Measurements from ENCODE around the gene CYP4F12.
"Not testable (repeated sequence)": the region's sequence is repeated elsewhere in the genome, so short reads cannot be mapped to it uniquely, and the experiment has no call there.

The CYP4F12 gene

GRCh38 chr19:15649526-15649925 lies 23.4 kb upstream of the CYP4F12 start:
- no peak for DNase-seq (ENCODE audit: low read depth in 2 of 2)

DNA sequence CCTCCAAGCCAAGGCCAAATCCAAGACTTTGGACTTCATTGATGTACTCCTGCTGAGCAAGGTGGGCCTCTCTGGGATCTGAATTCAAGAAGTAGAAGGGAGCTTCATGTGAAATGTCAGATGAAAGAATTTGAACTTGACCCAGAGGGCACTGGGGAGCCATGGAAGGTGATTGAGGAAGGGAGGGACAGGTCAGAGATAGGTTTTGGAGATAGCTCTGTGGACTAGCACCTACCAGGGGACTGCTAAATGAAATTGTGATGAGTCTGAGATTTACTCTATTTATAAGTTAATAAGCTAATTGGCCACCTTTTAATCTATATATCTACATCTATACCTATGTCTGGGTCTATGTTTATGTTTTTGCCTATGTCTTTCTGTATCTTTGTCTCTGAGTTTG lies 22.8 kb upstream of the CYP4F12 start:
- DNase-seq (ENCODE audit: low read depth in 2 of 2), result not testable (repeated sequence)

DNA sequence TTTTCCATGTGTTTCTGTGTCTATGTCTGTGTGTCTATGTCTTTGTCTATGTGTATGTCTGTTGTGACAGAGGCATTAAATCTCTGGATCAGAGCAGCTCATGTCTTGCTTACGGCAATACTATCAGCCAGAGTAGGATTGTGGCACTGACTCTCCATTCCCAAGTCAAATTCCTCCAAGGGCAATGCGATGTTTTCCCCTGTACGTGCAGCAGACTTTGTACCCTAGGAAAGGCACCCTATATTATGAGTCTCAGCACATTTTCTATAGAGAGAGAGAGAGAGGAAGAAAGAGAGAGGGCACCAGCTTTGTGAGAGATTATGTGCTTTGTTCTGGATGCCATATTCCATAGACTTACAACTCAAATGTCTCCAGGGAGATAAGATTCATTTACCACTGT lies 21.1 kb upstream of the CYP4F12 start:
- no peak for DNase-seq (ENCODE audit: low read depth in 2 of 2)

- DNase-seq (ENCODE audit: low read depth in 2 of 2), result no peak
Observed at GRCh38 chr19:15652559-15653278, 20.2 kb upstream of the CYP4F12 start.

DNA sequence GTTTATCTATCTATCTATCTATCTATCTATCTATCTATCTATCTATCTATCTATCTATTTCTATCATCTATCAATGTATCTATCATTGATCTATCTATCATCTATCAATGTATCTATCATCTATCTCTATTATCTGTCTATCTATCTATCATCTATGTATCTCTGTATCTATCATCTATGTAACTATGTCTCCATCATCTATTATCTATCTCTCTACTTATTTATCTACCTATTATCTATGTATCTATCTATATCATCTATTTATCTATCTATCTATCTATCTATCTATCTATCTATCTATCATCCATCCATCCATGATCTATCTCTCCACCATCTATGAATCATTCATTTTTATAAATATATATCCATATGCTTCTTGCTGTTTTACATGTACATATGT lies 16.4 kb upstream of the CYP4F12 start:
- DNase-seq (ENCODE audit: low read depth in 2 of 2), result no peak

DNA sequence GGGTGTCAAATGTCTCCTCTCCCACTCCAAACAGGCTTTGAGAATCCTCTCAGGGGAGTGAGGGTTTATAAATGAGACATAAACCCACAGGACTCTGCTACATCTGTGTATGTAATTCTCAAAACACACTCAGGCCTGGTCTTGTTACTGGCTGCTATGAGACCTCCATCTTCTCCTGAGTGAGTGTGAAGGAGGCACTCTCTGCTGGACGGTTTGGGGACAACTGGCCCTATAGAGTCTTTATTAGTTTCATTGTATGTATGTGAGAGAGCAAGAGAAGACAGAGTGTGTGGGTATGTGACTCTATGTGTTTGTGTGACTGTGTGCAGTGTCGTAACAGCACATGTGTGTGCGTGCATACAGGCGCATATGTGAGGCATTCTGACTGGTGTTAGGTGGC lies 9.6 kb upstream of the CYP4F12 start:
- no peak for DNase-seq (ENCODE audit: low read depth in 2 of 2)

- DNase-seq (ENCODE audit: low read depth in 2 of 2), result no peak
Observed at GRCh38 chr19:15666186-15666585, 6.7 kb upstream of the CYP4F12 start.

GRCh38 chr19:15666883-15667282 lies 6.0 kb upstream of the CYP4F12 start:
- DNase-seq (ENCODE audit: low read depth in 2 of 2), result no peak

- DNase-seq (ENCODE audit: low read depth in 2 of 2), result no peak
Observed at GRCh38 chr19:15669440-15669839, 3.4 kb upstream of the CYP4F12 start.

- DNase-seq (ENCODE audit: low read depth in 2 of 2), result no peak
Observed at GRCh38 chr19:15669891-15670290, 3.0 kb upstream of the CYP4F12 start.

- no peak for DNase-seq (ENCODE audit: low read depth in 2 of 2)
Observed at GRCh38 chr19:15671237-15671821, 1.6 kb upstream of the CYP4F12 start.

DNA sequence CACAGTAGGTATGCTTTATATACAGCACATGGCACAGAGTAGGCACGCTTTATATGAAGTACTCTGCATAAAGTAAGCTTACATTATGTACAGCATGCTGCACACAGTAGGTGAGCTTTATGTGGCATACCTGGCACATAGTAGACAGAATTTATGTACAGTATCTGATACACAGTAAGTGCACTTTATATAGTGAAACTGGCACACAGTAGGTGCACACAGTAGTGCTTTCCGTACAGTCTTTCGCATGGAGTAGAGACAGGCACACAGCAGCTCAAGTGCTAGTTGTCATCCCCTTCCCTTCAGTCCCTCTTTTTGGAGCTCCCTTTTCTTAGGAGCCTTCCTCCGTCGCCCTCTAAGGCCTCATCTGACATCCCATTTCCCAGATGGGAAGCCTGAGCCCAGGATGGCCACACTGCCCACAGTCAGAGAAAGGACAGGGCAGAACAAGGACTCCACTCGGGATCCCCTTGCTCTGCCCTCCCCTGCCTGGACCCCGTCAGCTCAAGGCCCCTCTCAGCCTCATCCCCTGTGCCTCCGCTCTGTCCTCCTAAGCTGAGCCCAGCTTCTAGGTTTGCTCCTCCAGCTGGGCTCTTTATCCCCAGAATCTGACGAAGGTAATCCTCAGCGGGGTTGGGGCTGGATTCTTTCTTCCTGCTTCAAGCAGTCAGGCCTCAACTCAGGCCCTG lies 852 bp upstream of the CYP4F12 start:
- DNase-seq (ENCODE audit: low read depth in 2 of 2), result no peak

DNA sequence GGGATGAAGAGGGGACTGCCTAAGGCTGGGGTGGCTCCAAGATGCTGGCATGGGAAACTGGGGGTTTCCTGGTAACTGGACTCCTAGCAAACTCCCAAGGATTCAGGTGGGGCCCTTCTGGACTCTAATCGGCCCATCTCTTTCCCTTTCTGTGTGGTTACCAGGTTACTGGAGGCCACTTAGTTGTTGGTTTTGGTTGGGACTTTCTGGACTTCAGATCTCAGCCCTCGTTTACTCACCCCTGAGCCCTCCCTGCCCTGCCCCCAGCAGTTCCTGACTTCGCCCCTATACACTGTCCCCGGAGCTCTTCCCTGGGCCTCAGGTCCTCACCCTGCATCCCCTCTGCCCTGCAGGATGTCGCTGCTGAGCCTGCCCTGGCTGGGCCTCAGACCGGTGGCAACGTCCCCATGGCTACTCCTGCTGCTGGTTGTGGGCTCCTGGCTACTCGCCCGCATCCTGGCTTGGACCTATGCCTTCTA lies 328 bp downstream of the CYP4F12 start:
- no peak for DNase-seq (ENCODE audit: low read depth in 2 of 2)

DNA sequence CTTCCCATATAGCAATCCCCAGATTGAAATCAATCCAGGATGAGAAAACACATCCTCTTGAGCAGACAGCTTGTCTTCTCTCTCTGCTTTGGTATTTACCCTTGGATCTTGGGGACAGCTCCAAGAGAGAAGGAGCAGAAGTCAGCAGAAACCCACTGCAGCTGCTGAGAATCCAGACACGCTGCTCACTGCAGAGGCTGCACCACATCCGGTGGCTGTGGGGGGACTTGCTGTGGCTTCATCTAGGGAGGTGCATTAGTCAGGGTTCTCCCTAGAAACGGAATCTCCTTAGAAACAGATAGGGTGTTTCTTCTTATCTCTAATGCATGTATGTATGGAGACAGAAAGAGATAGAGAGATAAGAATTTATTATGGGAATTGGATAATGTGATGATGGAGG lies 2.7 kb downstream of the CYP4F12 start:
- DNase-seq (ENCODE audit: low read depth in 2 of 2), result no peak

DNA sequence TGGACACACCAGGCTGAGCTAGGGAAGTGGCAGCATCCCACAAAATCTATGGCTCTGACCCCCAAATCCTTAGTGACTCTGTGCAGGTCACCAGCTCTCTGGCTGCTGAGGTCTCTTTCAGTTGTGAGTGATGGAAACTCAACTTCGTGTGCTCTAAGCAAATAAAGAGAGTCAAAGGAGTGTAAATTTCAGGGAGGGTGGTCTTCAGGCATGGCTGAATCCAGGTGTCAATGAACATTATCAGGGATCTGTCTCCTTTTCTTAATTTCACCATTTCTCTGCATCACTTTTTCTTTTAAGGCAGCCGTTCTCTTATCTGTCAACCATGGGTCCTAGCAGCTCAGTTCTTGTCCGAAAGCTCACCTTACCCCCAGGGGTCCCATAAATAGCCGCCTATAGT lies 6.2 kb downstream of the CYP4F12 start:
- no peak for DNase-seq (ENCODE audit: low read depth in 2 of 2)

DNA sequence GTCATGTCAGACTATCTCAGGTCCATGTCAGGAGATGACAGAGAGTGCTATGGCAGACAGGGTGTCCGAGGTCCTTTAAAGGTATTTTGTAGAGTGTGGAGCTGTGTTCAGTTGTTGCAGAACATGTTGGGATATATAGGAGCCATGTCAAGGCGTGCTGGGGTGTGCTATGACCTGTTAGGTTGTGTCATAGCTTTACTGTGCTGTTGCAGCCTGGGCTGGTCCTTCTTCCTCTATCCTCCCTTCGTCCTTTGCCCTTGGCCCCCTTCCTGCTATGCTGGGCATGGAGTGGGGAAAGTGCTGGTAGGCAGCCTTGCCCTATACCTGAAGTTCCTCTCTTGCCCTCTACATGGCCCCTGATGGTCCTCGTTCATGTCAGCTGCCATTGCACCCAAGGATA lies 7.0 kb downstream of the CYP4F12 start:
- DNase-seq (ENCODE audit: low read depth in 2 of 2), result not testable (repeated sequence)

DNA sequence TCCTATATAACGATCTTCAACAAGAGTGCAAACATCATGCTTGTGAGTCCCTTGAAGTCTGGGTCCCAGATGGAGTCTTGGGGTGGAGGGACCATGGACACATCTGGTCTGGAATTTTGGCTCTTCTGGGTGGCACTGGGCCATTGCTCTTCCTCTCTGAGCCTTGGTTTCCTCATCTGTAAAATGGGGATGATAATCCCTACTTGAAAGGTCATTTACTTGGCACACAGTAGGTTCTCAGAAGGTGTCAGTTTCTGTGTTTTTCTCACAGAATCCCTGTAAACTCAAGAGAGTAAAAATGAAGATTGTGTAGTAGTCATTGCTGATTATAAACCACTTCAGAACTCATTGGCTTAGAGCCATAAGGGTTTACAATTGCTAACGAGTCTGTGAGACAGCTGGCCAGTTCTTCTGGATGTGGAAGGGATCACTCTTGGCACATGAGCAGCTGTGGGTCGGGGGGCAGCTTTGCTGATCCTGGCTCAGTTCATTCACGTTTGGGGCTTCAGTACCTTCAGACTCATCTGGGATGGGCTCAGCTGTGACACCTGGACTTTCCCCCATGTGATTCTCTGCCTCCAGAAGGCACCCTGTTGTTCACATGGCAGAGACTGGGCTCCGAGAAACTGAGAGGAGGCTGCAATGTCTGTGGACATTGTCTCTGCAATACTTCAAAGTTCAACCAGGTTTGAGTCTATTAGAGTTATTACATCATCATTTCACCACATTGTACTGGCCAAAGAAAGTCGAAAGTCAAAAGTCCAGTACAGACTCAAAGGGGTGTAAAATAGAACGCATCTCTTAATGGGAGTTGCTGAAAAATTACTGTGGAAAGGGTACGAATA lies 7.8 kb downstream of the CYP4F12 start:
- DNase-seq (ENCODE audit: low read depth in 2 of 2), result no peak

GRCh38 chr19:15683411-15683810 lies 10.5 kb downstream of the CYP4F12 start:
- no peak for DNase-seq (ENCODE audit: low read depth in 2 of 2)

GRCh38 chr19:15684828-15685227 lies 11.9 kb downstream of the CYP4F12 start:
- no peak for DNase-seq (ENCODE audit: low read depth in 2 of 2)

- no peak for DNase-seq (ENCODE audit: low read depth in 2 of 2)
Observed at GRCh38 chr19:15696654-15697194, 23.8 kb downstream of the CYP4F12 start.

- no peak for DNase-seq (ENCODE audit: low read depth in 2 of 2)
Observed at GRCh38 chr19:15701757-15702533, 29.1 kb downstream of the CYP4F12 start.

Measured in stimulated activated CD8-positive, alpha-beta memory T cell treated with anti-CD3 and anti-CD28 coated beads, Interleukin-7, amount 100 ng/mL, for 4 hours (primary cell).